ENCODE results near the gene PRSS16.
"Not testable (repeated sequence)": the region's sequence is repeated elsewhere in the genome, so short reads cannot be mapped to it uniquely, and the experiment has no call there.

The PRSS16 gene

DNA sequence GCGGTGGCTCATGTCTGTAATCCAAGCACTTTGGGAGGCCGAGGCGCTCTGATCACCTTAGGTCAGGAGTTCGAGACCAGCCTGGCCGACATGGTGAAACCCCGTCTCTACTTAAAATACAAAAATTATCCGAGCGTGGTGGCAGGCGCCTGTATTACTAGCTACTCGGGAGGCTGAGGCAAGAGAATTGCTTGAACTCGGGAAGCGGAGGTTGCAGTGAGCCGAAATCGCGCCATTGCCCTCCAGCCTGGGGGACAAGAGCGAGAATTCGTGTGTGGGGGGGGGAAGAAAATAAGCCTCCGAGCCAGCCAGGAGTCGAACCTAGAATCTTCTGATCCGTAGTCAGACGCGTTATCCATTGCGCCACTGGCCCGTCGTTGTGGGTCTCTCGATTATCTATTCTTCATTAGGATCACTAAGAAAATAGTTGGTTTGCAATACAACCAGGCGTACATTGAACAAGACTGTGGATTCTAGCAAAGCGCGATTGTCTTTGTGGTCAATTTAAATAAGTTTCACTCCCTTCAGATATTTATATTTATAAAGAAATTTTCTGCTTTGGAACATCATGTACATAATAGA is 33.9 kb upstream of the PRSS16 start:
- H3K4me3 ChIP-seq (ENCODE audit: low read length), result peak overlapping the region; percentile 52
- peak; percentile 49 for DNase-seq (ENCODE audit: low read depth)
- TF ChIP-seq, protein P1, sequence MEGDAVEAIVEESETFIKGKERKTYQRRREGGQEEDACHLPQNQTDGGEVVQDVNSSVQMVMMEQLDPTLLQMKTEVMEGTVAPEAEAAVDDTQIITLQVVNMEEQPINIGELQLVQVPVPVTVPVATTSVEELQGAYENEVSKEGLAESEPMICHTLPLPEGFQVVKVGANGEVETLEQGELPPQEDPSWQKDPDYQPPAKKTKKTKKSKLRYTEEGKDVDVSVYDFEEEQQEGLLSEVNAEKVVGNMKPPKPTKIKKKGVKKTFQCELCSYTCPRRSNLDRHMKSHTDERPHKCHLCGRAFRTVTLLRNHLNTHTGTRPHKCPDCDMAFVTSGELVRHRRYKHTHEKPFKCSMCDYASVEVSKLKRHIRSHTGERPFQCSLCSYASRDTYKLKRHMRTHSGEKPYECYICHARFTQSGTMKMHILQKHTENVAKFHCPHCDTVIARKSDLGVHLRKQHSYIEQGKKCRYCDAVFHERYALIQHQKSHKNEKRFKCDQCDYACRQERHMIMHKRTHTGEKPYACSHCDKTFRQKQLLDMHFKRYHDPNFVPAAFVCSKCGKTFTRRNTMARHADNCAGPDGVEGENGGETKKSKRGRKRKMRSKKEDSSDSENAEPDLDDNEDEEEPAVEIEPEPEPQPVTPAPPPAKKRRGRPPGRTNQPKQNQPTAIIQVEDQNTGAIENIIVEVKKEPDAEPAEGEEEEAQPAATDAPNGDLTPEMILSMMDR (IDR thresholded peaks at IDR 0.05; ENCODE audit: insufficient read depth, low read depth, low read length, missing control alignments), result no peak

DNA sequence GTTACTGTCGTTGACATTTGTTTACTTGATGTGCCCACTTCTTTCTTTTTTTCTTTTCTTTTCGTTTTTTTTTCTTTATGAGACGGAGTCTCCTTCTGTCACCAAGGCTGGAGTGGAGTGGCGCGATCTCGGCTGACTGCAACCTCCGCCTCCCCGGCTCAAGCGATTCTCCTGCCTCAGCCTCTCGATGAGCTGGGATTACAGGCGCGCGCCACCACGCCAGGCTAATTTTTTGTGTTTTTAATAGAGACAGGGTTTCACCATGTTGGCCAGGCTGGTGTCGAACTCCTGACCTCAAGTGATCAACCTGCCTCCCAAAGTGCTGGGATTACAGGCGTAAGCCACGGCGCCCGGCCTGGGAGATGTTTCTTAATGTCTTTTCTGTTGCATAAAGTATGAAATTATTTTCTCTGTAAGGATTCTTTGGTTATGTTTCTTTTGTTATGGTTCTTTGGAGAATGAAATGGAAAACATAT is 33.3 kb upstream of the PRSS16 start:
- TF ChIP-seq, protein P1 (IDR thresholded peaks at IDR 0.05; ENCODE audit: insufficient read depth, low read depth, low read length, missing control alignments), result no peak
- H3K4me3 ChIP-seq (ENCODE audit: low read length), result peak overlapping the region; percentile 52
- DNase-seq (ENCODE audit: low read depth), result no peak

DNA sequence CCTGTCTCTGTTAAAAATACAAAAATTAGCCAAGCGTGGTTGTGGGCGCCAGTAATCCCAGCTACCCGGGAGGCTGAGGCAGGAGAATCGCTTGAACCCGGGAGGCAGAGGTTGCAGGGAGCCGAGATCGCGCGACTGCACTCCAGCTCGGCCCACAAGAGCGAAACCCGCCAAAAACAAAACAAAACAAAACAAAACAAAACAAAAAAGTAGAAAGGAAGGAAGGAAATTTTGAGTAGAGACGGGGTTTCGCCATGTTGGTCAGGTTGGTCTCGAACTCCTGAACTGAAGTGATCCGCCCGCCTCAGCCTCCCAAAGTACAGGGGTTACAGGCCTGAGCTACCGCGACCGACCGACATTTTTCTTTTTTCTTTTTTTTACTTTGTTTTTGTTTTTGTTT is 30.6 kb upstream of the PRSS16 start:
- no peak overlapping the region for H3K4me3 ChIP-seq (ENCODE audit: low read length)
- TF ChIP-seq, protein P1 (IDR thresholded peaks at IDR 0.05; ENCODE audit: insufficient read depth, low read depth, low read length, missing control alignments), result no peak
- DNase-seq (ENCODE audit: low read depth), result no peak

DNA sequence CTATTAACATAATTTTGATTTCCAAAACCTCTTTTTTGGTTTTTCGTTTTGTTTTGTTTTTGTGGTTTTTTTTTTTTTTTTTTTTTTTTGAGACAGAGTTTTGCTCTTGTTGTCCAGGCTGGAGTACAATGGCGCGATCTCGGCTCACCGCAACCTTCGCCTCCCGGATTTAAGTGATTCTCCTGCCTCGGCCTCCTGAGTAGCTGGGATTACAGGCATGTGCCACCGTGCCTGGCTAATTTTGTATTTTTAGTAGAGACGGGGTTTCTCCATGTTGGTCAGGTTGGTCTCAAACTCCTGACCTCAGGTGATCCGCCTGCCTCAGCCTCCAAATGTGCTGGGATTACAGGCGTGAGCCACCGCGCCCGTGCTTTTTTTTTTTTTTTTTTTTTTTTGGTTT is 24.5 kb upstream of the PRSS16 start:
- DNase-seq (ENCODE audit: low read depth); H3K4me3 ChIP-seq (ENCODE audit: low read length): not testable (repeated sequence)

DNA sequence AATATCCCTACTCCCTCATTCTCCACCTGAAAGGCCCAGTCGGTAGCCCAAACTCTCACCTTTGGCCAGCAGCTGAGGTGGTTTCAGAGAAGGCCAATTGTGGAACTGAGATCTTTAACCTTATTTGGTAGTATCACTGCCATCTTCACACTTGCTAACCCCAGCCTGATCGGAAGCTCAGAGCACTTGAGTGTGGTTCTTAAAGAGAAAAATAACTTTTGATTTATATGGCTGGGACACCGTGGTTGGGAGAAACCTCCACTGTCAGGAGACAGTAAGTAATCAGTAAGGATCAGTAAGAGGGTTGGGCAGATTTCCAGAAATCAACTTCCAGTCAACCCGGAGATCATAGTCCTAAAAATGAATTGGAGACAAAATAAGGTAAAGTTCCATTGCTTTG is 22.8 kb upstream of the PRSS16 start:
- H3K4me3 ChIP-seq (ENCODE audit: low read length), result no peak overlapping the region
- TF ChIP-seq, protein P1 (IDR thresholded peaks at IDR 0.05; ENCODE audit: insufficient read depth, low read depth, low read length, missing control alignments), result no peak
- DNase-seq (ENCODE audit: low read depth), result no peak

DNA sequence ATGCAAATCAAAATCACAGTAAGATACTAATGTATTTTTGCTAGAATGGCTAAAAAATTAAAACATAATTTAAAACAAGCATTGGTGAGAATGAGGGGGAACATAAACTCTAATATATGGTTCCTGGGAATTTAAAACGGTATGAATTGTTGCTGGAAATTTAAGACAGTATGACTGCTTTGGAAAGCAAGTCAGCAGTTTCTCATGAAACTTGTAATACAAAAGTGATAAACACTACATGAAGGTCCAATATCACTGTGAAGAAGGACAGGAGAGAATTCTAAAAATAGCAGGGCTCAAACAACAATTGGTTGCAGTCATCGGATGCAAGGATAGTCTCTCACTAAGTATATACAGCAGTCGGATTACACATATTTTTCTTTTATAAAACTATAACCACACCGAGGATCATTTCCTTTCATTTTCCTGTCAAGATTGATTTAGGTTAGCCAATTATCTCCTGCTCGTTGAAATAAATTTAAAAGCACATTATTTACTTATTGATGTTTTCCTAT is 18.5 kb upstream of the PRSS16 start:
- TF ChIP-seq, protein P1 (IDR thresholded peaks at IDR 0.05; ENCODE audit: insufficient read depth, low read depth, low read length, missing control alignments), result no peak
- no peak for DNase-seq (ENCODE audit: low read depth)
- H3K4me3 ChIP-seq (ENCODE audit: low read length), result no peak overlapping the region

DNA sequence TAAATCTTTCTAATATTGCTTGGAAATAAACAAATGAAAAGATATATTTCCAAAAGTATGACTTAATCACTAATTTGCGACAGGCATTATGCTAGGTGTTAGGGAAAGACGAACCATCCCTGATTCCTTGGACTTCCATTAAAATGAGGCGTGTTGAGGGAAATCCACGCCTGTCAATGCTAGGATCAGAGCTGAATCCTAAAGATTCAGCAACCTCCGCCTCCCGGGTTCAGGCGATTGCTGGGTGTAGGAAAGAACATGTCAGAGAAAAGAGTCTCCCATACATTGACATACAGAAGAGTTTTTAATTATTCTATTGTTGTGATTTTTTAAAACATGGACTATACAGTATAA is 16.8 kb upstream of the PRSS16 start:
- H3K4me3 ChIP-seq (ENCODE audit: low read length), result peak overlapping the region; percentile 40
- TF ChIP-seq, protein P1 (IDR thresholded peaks at IDR 0.05; ENCODE audit: insufficient read depth, low read depth, low read length, missing control alignments), result no peak
- DNase-seq (ENCODE audit: low read depth), result no peak

Data from epithelial cell of esophagus (primary cell).